LNCAP (cell line): ENCODE measurements around the gene C1orf116.

Source experiments
- CTCF ChIP-seq: fragments of 450-650 bp; IDR thresholded peaks from 2 replicates; pipeline ENCODE4 v1.5.1; 2017; ENCODE audit warnings: mild to moderate bottlenecking

C1orf116 gene

GRCh38 chr1:207027206-207027777, 5.3 kb downstream of the C1orf116 start:
- no peak for TF ChIP-seq CTCF

DNA sequence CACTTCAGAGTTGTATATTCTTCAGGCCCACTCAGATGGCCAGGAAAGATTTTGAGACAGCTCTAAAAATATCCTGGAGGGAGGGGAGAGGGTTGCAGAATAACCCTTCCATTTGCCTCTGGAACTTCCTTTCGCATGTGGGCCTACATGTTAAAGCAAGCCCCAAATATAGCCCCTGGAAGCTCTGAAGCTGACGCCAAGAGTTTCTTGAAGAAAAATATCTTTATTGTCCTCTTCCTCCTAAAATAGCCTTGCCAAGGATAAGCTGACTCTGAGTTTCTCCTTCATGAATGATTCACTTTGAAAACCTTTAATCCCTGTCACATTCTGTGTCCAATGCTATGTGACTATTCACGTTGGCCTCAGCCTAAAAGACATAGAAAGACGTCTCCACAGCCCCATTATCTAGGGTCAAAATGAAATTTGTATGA, 6.4 kb downstream of the C1orf116 start:
- no peak for TF ChIP-seq CTCF

- TF ChIP-seq CTCF, result no peak
Observed at GRCh38 chr1:207025146-207025880, 7.2 kb downstream of the C1orf116 start.

GRCh38 chr1:207024202-207025145, 8.1 kb downstream of the C1orf116 start:
- TF ChIP-seq CTCF, result no peak

DNA sequence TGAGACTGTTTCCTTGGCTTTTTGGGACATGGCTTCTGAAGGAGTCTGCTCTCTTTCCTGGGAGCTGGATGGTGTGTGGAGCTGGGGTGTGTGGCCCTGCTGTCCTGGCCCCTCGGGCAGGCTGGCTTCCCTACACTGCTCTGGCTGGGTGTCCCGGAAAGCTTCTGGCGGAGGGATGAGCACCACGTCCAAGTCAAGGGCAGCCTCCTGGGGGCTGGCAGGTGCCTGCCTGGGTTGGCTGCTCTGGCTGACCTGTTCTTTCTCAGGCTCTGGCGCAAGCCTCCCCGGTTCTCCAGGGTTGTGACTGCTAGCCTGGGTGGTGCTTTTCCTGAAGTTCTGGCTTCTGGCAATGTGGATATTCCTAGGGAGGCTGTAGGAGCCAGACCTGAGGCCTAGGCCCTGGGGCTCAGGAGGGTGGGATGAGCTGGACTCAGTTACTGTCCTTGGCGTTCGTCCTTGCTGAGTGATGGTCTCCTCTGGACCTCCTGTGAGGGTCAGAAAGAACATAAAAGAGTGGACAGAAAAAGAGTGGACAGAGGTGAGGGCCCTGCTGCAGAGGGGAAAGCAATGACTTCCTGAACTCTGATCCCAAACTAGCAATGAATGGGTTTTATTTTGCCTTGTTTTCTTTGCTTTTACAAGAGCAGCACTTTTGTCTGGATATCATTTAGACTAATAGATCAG, 9.4 kb downstream of the C1orf116 start:
- TF ChIP-seq CTCF, result no peak

- TF ChIP-seq CTCF, result no peak
Observed at GRCh38 chr1:207021876-207022596, 10.5 kb downstream of the C1orf116 start.
